CD4-positive, alpha-beta T cell treated with Interleukin-12 subunit alpha and Interleukin-12 subunit beta, for 1 hour (primary cell): ENCODE results near the gene TBC1D22A.

ENCODE experiments used
- DNase-seq: peaks from one replicate; pipeline ENCODE4 v3.0.0-alpha.2; 2020

Gene TBC1D22A

GRCh38 chr22:47180796-47181195 is 418.3 kb downstream of the TBC1D22A start:
- DNase-seq = no peak

GRCh38 chr22:47187176-47187957 is 424.9 kb downstream of the TBC1D22A start:
- no peak for DNase-seq

DNA sequence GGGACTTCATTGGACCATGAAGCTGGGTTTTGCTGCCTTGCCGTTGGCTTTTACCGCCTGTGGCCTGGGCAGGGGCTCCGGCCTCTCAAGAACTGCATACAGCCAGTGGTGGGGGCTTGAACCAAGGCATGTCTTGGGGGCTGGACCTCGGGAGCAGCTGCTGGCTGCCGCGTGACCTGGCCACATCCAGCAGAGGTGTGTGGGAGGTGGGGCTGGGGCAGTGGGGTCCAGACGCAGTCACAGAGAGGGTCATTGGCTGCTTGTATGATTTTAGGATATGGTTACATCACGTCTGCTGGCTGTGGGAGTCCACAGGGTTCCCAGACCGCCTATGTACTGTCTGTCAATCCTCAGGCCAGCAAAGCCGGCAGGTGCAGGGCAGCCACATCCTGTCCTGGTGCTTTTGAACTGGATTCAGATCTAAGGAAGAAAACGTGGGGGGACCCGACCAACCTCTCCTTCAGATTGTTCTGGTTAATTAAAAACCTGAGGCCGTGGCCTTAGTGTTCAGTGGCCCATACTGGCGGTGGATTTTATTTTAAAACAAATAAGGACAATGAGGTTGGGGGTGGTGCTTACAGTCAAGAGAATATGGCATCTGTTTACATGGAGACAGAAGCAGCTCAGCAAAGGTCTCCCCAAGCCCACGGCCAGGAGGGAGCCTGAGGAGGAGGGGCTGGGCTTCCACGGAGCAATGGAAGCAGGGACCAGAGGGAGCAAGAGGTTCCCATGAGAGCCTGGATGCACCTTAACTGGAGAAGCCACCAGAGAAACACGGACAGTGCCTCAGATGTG is 426.0 kb downstream of the TBC1D22A start:
- DNase-seq = no peak

DNA sequence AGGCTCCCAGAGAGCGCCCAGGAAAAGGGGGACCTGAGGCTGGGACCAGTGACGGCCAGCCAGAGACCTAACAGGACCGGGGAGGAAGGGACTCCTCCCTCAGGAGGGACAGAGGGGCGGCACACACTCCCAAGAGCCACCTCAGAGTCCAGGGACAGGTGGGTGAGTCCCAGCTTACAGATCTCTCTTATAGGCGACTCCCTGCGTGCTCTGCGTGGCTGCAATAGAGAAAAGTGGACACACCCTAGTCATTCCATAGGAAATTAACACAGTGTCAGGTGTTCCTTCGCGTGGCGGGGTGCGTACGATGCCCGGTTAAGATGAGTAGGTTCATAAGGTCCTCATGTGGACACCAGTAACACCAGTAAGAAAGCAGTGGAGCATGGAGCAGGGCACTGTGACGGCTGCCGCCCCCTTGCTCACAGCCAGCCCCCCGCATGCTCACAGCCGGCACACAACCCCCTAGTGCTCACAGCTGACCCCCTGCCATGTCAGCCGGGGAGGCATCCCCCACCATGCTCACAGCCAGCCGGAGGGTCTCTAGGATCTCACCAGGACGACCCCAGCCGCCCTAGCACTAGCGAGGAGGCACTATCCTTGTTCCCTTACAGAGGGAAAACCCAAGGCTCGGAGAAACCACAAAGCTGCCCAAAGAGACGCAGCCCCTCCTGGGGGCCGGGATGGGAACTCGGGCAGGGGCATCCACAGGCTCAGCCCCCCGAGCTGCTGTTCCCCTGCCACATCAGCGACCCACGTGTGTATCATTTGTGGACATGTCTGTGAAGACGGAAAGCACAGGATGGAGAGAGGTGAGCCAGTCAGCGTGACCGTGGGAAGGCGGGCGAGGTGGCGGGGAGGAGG is 426.8 kb downstream of the TBC1D22A start:
- DNase-seq = no peak

- DNase-seq = no peak
These were observed 428.0 kb downstream of the TBC1D22A start for GRCh38 chr22:47190276-47190956.

DNA sequence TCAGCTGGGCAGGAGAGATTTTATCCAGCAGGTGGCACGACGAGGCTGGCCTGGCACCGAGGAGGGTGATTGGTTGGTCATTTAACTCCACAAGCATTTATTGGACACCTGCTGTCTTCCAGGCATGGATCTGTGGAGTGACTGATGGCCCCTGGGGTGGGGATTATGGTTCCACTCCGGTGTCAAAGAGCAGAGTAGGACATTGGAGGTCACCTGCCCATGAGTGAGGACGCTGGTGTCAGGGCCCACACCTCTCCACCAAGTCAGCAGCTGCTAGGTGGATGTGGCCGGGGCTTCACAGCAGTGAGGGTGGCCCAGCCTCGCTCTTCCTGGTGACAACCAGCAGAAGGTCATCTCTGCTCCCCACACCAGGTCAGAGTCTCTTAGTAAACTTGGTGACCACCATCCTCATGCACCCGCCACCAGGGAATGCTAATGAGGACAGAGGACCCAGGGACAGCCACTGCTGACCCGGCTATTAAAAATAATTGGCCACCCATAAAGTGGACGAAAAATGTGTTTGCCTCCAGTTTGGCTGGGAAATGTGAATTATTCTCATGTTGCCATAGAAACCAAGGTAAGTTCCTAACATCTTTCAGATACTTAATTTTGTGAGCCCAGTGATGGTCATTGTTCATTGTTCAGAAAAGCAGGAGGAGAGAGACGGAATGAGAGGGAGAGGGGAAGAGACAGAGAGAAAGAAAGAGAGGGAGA is 428.7 kb downstream of the TBC1D22A start:
- no peak for DNase-seq

GRCh38 chr22:47191671-47192650 is 429.5 kb downstream of the TBC1D22A start:
- no peak for DNase-seq

DNA sequence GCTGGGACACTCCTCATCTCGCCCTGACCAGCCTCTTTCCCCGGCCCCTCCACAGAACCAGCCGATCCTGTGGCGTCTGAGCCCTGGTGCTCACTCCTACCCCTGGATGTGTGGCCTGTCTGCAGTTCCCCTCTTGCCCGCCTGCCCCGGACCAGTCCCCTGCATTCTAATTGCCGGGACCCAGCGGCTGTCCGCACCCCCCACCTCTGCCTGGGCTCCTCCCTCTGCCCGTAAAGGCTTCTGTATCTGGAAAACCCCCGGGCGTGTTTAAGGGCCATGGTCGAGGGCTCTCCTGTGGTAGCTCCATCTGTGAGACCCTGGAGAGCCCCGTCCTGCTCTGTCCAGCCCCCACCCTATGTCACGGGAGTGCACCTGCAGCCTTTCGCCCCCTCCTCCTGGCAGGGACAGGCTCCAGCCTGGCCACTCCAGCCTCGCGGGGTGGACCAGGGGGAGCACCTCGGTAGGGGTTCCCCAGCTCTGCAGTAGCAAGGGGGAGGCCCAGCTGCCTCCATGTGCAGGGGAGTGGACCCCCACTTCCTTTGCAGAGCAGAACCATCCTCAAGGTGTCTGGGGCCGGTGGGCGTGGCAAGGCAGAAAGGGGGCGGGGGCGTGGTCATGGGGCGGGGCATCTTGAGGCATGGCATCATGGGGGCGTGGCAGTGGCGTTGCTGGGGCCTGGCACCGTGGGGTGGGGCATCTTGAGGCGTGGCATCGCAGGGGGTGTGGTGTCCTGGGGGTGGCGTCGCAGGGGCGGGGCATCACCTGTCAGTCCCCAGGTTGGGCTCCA is 430.4 kb downstream of the TBC1D22A start:
- no peak for DNase-seq

- DNase-seq = no peak
These were observed 431.3 kb downstream of the TBC1D22A start for GRCh38 chr22:47193606-47194329.

- DNase-seq = no peak
These were observed 432.2 kb downstream of the TBC1D22A start for GRCh38 chr22:47194476-47195155.

- no peak for DNase-seq
These were observed 432.7 kb downstream of the TBC1D22A start for GRCh38 chr22:47195156-47195483.

- DNase-seq = no peak
These were observed 433.2 kb downstream of the TBC1D22A start for GRCh38 chr22:47195484-47196165.

DNA sequence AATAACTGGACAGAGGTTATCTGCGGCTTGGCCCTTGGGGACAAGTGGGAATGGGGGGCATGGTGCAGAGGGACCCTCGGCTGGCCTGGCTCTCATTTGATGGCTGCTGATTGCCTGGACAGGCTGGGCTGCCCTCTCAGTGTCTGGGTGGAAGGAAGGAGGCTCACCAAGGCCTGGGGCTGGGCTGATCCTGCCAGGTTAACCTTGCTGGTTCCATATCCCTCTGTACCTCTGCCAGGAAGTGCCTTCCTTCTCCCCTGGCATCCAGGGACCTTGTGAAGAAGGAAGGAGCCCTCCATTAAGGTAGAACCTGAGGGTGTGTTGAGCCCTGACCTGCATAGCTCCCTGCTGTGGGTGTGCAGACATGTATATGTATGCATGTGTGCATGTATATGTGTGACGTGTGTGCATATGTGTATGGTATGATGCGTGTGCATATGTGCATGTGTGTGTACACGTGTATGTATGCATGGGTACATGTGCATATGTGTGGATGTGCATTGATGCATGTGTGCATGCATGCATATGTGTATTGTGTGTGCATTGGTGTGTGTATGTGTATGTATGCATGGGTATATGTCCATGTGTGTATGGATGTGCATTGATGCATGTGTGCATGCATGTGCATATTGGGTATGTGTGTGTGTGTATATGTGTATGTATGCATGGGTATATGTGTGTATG is 433.9 kb downstream of the TBC1D22A start:
- no peak for DNase-seq

DNA sequence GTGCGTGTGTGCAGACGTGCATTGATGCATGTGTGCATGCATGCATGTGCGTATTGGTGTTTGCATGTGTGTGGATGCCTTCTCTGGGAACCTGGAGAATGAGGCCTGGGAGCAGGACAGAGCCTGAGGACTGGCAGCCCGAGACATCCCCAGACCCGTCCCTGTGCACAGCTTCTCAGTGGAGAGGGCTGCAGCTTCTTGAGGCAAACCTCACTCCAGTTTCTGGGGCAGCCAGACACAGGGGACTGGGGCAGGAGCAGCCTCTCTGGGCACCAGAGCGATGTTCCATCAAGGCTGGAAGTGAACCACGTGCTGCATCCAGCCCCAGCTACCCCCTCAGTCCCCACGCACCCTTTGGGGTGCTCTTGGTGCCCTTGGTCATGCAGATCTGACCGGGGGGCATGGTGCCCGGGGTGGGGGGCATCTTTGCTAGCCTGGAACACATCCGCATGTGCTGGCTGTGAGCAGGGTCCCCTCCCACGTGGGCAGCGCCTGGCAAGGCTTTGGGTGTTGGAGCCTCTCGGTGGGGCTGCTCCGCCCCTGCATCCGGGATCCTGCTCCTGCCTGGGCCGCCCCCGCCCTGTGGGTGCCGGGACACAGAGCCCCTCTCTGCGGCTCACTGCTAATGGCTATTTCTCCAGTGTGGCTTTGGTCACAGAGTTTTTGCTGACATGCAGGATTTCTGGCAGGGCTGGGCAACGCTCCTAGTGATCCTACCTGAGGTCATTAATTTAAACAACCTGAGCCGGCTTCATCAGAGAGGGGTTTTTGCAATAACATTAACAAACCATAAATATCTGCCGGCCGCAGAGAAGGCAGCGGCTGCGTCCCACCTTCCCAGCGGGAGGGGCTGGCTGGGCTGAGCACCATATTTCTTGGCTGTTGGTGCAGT is 434.7 kb downstream of the TBC1D22A start:
- DNase-seq = no peak

- DNase-seq = no peak
These were observed 435.5 kb downstream of the TBC1D22A start for GRCh38 chr22:47197773-47198500.

DNA sequence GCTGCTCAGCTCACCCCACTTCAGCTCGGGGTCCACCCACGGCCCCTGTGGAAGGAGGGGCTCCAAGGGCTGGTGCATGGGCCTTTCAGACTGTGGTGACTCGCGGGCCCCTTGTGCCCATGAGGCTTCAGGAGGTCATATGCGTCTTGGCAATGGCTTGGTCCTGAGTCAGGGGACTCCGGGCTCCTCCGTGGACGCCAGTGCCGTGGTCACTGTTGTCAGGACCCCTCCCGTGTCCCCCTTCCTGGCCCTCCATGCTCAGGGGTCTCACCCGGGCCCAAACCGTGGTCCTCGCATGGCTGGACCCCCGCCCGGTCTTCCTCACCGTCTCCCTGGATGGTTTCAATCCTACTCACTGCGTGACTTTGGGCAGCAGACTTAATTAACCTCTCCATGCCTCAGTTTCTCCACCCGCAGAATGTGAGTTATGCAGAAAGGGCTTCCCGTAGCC is 436.4 kb downstream of the TBC1D22A start:
- no peak for DNase-seq
